ENCODE measurements around the gene GPC5. TPM values are rescaled to one million over a fixed set of nuclear protein-coding genes. Genes with fewer than 3 reads are reported as not detected.
A peak's percentile ranks its signal among the peaks of the same experiment; 100 is the strongest.

GPC5 gene
- total RNA-seq, 1 donor from 2014 or later, result 0.57 TPM

DNA sequence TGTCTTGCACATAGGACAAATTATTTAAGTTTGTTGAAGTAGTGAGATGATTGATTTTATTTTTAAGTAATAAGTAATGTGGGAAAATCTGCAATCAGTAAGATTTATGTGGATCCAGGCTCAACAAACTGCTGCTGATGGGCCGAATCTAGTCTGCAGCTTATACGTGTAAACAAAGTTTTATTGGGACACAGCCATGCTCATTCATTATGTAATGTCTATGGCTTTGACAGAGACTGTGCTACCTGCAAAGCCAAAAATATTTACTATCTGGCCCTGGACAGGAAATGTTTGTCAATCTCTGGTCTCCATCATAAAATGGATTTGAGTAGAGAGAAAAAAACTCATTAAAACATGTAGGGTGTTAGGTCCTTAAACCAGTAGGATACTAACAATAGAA lies 728.0 kb downstream of the GPC5 start:
- H3K27me3 Mint-ChIP-seq, result no peaks in the 10 kb centered on the region
- TF ChIP-seq, protein P1, sequence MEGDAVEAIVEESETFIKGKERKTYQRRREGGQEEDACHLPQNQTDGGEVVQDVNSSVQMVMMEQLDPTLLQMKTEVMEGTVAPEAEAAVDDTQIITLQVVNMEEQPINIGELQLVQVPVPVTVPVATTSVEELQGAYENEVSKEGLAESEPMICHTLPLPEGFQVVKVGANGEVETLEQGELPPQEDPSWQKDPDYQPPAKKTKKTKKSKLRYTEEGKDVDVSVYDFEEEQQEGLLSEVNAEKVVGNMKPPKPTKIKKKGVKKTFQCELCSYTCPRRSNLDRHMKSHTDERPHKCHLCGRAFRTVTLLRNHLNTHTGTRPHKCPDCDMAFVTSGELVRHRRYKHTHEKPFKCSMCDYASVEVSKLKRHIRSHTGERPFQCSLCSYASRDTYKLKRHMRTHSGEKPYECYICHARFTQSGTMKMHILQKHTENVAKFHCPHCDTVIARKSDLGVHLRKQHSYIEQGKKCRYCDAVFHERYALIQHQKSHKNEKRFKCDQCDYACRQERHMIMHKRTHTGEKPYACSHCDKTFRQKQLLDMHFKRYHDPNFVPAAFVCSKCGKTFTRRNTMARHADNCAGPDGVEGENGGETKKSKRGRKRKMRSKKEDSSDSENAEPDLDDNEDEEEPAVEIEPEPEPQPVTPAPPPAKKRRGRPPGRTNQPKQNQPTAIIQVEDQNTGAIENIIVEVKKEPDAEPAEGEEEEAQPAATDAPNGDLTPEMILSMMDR (IDR thresholded peaks at IDR 0.05; ENCODE audit: unreplicated experiment), result no peak
- H3K4me1 Mint-ChIP-seq (ENCODE audit: low read depth), result no peaks in the 10 kb centered on the region
- H3K36me3 Mint-ChIP-seq (ENCODE audit: insufficient read depth), result no peaks in the 10 kb centered on the region
- no peak overlapping the region for H3K4me3 Mint-ChIP-seq (ENCODE audit: low read depth)
- H3K27ac Mint-ChIP-seq, result no peak overlapping the region
- DNase-seq (ENCODE audit: low spot score, unreplicated experiment), result no peak
- no peaks in the 10 kb centered on the region for H3K9me3 Mint-ChIP-seq (ENCODE audit: low read depth)

DNA sequence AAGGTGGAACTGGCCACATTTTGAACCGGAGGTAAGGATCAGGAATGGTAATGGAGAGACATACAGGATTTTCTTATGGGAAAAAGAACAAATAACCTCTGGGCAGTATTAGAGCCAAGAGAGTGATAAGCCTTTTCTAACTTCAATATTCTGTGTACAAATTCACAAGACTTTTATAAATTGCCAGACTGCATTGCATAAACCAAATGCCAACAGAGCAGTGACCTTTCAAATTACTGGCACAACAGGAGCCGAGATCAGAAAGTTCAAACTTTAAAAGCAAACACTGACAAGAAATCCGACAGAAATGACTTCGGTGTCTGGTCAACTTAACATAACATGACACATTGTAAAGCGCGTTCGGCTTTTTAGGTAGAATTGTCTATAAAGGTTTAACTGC lies 737.1 kb downstream of the GPC5 start:
- H3K9me3 Mint-ChIP-seq (ENCODE audit: low read depth), result no peaks in the 10 kb centered on the region
- peaks cover 2% of the 10 kb centered on the region for H3K4me1 Mint-ChIP-seq (ENCODE audit: low read depth)
- no peaks in the 10 kb centered on the region for H3K36me3 Mint-ChIP-seq (ENCODE audit: insufficient read depth)
- peaks cover 3% of the 10 kb centered on the region for H3K27me3 Mint-ChIP-seq
- TF ChIP-seq, protein P1 (IDR thresholded peaks at IDR 0.05; ENCODE audit: unreplicated experiment), result no peak
- no peak overlapping the region for H3K27ac Mint-ChIP-seq
- H3K4me3 Mint-ChIP-seq (ENCODE audit: low read depth), result no peak overlapping the region
- DNase-seq (ENCODE audit: low spot score, unreplicated experiment), result no peak

DNA sequence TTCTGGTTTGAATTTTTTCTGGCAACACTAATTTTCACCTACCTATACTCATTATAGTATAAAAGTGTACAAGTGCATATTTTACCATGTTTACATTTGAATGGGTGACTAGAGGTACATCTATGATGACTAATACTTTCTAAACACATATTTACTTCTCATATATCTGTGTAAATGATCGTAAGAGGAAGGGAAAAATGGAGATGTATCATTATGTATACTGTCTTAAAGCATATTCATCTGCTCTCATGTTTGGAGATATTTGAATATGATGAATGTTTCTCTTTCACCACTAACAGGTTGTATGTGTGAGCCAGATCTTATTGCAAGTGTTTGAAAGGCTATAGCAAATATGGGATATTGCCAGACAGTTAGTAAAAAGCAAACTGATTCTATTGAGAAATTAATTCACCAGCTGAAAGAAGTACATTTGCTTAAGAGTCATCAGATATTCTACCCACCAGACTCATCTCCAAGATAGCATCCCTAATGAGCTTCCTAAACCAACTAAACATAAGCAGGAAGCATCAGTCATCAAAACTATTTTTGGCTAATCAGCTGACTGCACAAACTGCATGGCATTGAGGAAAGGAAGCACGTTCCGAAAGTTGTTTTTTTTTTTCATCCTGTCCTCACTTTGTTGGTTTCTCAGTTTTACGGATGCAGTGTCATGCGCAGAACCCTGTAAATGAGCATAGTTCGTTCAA lies 738.2 kb downstream of the GPC5 start:
- no peak for DNase-seq (ENCODE audit: low spot score, unreplicated experiment)
- Mint-ChIP-seq H3K9me3 (ENCODE audit: low read depth) (no peaks in the 10 kb centered on the region), H3K36me3 (ENCODE audit: insufficient read depth) (no peaks in the 10 kb centered on the region), H3K4me3 (ENCODE audit: low read depth) (no peak overlapping the region), H3K4me1 (ENCODE audit: low read depth) (peaks cover 2% of the 10 kb centered on the region), H3K27me3 (peaks cover 3% of the 10 kb centered on the region), H3K27ac (no peak overlapping the region)
- TF ChIP-seq, protein P1 (IDR thresholded peaks at IDR 0.05; ENCODE audit: unreplicated experiment), result no peak

DNA sequence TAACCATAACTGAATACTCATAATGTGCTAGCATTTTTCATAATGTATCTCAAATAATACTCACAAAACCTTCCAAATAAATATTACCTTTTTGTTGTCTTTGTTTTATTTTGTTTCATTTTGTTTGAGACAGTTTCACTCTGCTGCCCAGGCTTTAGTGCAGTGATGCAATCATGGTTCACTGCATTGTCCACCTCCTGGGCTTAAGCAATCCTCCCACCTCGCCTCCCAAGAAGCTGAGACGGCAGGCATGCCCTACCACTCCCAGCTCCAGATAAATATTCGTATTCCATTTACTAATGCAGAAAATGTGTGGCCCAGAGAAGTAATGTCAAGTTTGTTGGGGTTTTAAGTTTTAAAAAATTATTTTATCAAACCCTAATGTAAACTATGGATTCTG lies 739.1 kb downstream of the GPC5 start:
- H3K4me3 Mint-ChIP-seq (ENCODE audit: low read depth), result no peak overlapping the region
- peaks cover 2% of the 10 kb centered on the region for H3K4me1 Mint-ChIP-seq (ENCODE audit: low read depth)
- peaks cover 3% of the 10 kb centered on the region for H3K27me3 Mint-ChIP-seq
- H3K36me3 Mint-ChIP-seq (ENCODE audit: insufficient read depth), result no peaks in the 10 kb centered on the region
- H3K27ac Mint-ChIP-seq, result no peak overlapping the region
- TF ChIP-seq, protein P1 (IDR thresholded peaks at IDR 0.05; ENCODE audit: unreplicated experiment), result no peak
- H3K9me3 Mint-ChIP-seq (ENCODE audit: low read depth), result no peaks in the 10 kb centered on the region
- DNase-seq (ENCODE audit: low spot score, unreplicated experiment), result no peak

DNA sequence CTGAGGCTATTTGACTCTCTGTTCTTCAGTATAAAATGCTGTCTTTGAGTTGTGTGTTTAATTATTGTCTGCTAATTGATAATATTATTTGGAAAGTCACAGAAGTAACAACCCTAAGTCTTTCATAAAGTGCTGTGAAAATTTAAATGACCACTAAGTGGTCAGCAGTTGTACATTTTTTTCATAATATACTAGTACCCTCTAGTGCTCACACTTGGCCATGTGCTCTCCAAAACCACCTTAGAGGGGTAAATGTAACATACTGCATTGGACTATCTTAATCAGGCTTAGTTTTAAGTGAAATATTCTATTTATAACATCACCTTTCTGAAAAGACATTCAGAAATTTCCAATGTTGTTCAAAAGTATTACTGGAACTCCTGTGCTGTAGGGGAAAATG lies 745.3 kb downstream of the GPC5 start:
- peaks cover 3% of the 10 kb centered on the region for H3K27me3 Mint-ChIP-seq
- TF ChIP-seq, protein P1 (IDR thresholded peaks at IDR 0.05; ENCODE audit: unreplicated experiment), result peak; percentile 20
- H3K9me3 Mint-ChIP-seq (ENCODE audit: low read depth), result no peaks in the 10 kb centered on the region
- DNase-seq (ENCODE audit: low spot score, unreplicated experiment), result no peak
- no peaks in the 10 kb centered on the region for H3K36me3 Mint-ChIP-seq (ENCODE audit: insufficient read depth)
- no peak overlapping the region for H3K27ac Mint-ChIP-seq
- H3K4me3 Mint-ChIP-seq (ENCODE audit: low read depth), result no peak overlapping the region
- no peaks in the 10 kb centered on the region for H3K4me1 Mint-ChIP-seq (ENCODE audit: low read depth)

Data from progenitor cell of endocrine pancreas (in vitro differentiated cells).